HFF-Myc (cell line): Measurements from ENCODE around the gene ATF6.

Experiments used
- DNase-seq: peaks from one replicate; pipeline ENCODE4 v3.0.0-alpha.2; 2011; ENCODE audit warnings: low read depth; ENCODE audit errors: extremely low read depth
- H3K4me3 ChIP-seq: replicated peaks from 2 replicates; pipeline ENCODE4 v1.5.1; 2011; ENCODE audit warnings: low read depth, mild to moderate bottlenecking, control low read depth, low read length
- TF ChIP-seq, protein P1 (sequence below): IDR thresholded peaks from 2 replicates; pipeline ENCODE4 v1.5.1; 2012; ENCODE audit warnings: mild to moderate bottlenecking, low read depth, low read length, control low read depth; ENCODE audit errors: missing control alignments

ATF6 gene

DNA sequence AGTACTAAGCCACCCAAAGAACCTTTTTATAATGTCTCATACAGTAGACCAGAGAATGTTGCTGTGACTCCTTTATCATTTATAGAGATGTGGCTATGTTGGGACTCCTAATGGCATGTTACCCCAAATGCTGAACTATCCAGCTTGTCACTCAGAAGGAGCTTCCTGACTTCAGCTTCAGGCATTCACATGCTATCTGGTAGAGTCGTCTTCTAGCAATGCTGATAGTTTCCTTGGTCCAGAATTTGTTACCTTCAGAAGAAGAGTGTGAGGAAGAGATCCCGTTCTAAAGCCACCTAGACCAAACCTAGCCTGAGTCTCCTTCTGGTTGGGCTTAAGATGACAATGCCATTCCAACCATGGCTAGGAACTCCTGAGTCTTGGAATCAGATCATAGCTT lies 189.5 kb downstream of the ATF6 start:
- no peak overlapping the region for H3K4me3 ChIP-seq
- TF ChIP-seq, protein P1, sequence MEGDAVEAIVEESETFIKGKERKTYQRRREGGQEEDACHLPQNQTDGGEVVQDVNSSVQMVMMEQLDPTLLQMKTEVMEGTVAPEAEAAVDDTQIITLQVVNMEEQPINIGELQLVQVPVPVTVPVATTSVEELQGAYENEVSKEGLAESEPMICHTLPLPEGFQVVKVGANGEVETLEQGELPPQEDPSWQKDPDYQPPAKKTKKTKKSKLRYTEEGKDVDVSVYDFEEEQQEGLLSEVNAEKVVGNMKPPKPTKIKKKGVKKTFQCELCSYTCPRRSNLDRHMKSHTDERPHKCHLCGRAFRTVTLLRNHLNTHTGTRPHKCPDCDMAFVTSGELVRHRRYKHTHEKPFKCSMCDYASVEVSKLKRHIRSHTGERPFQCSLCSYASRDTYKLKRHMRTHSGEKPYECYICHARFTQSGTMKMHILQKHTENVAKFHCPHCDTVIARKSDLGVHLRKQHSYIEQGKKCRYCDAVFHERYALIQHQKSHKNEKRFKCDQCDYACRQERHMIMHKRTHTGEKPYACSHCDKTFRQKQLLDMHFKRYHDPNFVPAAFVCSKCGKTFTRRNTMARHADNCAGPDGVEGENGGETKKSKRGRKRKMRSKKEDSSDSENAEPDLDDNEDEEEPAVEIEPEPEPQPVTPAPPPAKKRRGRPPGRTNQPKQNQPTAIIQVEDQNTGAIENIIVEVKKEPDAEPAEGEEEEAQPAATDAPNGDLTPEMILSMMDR = no peak
- no peak for DNase-seq

DNA sequence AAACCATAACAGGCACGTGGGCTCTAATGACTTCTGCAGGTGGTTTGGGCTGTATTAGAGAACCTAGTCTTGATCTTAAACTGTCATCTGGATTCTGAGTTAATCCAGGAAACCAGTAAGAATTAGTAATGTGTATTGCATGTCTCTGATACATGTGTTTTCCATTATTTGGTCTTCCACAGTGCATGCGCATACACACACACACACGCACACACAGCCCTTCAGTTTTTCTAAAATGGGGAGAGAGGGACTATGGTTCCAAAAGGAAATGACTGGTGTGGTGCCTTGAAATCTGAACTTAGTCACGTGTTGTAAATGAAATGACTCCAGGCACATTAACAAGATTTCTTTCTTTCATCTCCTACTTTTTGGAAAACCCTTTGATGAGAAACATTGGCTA lies 190.0 kb downstream of the ATF6 start:
- TF ChIP-seq, protein P1 = no peak
- DNase-seq = peak; percentile 97

DNA sequence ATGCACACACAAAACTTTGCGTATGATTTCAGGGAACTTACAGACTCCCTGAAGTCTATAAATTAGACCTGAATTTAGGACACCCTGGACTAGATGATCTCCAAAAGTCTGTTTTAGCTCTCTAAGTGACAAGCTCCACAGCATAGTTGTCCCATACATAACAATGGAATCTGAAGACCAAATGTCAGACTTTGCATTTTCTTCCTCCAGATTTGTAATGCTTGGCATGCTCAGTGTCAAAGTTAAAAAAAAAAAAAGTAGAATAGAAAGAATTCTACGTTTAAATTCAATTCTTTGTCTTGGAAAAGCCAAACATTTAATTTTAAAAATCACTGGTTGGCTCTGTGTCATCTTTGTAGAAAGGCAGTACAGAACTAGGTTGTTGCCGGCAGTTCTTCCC lies 190.8 kb downstream of the ATF6 start:
- DNase-seq = no peak
- TF ChIP-seq, protein P1 = no peak
- no peak overlapping the region for H3K4me3 ChIP-seq

More for the DNA sequence above, 190.0 kb downstream of the ATF6 start:
- no peak overlapping the region for H3K4me3 ChIP-seq

DNA sequence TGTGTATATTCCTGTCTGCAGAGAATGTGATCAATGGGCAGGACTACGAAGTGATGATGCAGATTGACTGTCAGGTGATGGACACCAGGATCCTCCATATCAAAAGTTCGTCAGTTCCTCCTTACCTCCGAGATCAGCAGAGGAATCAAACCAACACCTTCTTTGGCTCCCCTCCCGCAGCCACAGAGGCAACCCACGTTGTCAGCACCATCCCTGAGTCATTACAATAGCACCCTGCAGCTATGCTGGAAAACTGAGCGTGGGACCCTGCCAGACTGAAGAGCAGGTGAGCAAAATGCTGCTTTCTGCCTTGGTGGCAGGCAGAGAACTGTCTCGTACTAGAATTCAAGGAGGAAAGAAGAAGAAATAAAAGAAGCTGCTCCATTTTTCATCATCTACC lies 192.3 kb downstream of the ATF6 start:
- H3K4me3 ChIP-seq = no peak overlapping the region
- DNase-seq = no peak
- TF ChIP-seq, protein P1 = no peak

DNA sequence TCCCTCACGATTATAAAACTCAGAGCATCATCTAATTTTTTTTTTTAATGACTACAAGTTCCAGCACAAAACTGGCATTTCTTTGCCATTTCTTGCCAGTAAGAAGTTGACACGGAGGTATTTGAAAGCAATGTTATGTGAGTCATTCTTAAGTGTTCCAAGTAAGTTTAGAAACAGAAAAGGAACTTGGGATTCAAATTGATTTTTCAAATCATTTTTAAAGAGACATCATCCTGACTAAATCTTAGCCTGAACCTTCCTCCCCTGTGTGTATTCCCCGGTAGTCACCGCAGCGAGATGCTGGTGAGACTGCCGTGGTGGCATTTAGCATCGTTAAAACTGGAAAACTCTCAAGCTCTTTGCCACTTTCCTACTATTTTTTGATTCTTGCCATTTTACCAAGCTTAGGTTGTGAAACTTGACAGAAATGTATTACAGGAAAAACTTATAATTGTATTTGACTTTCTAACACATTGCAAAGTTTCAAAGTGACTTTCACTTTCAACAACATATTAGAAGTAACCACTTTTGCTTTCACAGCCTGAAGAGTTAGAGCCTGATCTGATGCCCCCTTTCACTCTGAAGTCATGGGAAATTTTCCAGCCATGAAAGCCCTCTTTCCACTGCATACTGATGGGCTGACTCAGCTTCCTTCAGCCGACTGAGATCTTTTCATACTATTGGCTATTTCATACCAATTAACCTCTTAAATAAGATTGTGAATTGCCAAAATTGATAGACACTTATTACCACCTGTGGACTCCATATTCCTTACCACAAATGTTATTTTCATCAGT lies 196.2 kb downstream of the ATF6 start:
- peak overlapping the region; percentile 1; the same call in 1 of the 2 replicates for H3K4me3 ChIP-seq
- TF ChIP-seq, protein P1 = no peak
- DNase-seq = peak; percentile 55

DNA sequence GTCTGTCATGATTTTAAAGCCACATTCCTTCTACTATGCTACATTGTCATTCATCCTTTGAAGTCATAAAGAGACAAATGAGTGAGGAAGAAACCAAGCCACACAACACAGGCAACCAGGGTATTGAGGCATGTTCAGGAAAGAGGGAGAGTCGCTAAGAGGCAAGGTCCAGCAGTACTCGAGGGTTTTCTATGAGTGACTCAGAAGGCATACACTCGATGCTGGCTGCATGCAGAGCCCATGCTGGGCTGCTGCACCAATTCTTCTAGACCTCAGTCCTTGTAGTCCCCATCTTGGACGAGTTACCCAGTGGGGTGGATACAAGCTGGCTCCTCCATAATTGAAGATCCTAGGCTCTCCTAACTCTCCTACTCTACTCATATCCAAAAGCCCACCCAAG lies 199.9 kb downstream of the ATF6 start:
- TF ChIP-seq, protein P1 = no peak
- H3K4me3 ChIP-seq = no peak overlapping the region
- DNase-seq = no peak
